HG03521 (cell line): Measurements from ENCODE around the gene CASP10.
"Not testable (repeated sequence)": the region's sequence is repeated elsewhere in the genome, so short reads cannot be mapped to it uniquely, and the experiment has no call there.

Experiments used
- ATAC-seq: cut with Tn5 transposase; IDR thresholded peaks from one replicate; pipeline ENCODE4 v1.9.1; 2021; ENCODE audit warnings: mild to moderate bottlenecking, moderate library complexity; ENCODE audit not compliant: unreplicated experiment

Gene CASP10

GRCh38 chr2:201182650-201183364, at the start of gene CASP10:
Gene CASP10, plus strand, starts transcription at chr2:201183141. Its CDS starts 2,637 bp downstream, at chr2:201185778.
- ATAC-seq = peak; percentile 75

- no peak for ATAC-seq
These were observed 47.6 kb upstream of the CASP10 start for GRCh38 chr2:201135386-201135785.

GRCh38 chr2:201136889-201137321, 46.0 kb upstream of the CASP10 start:
- no peak for ATAC-seq

GRCh38 chr2:201137505-201138400, 45.2 kb upstream of the CASP10 start:
- ATAC-seq = no peak

GRCh38 chr2:201138401-201138970, 44.5 kb upstream of the CASP10 start:
- ATAC-seq = no peak

GRCh38 chr2:201138986-201139781, 43.8 kb upstream of the CASP10 start:
- not testable (repeated sequence) for ATAC-seq

- no peak for ATAC-seq
These were observed 42.9 kb upstream of the CASP10 start for GRCh38 chr2:201139836-201140604.

- ATAC-seq = no peak
These were observed 38.6 kb upstream of the CASP10 start for GRCh38 chr2:201144101-201145051.

- no peak for ATAC-seq
These were observed 34.4 kb upstream of the CASP10 start for GRCh38 chr2:201148434-201148990.

- no peak for ATAC-seq
These were observed 33.7 kb upstream of the CASP10 start for GRCh38 chr2:201149064-201149820.

- ATAC-seq = not testable (repeated sequence)
These were observed 33.1 kb upstream of the CASP10 start for GRCh38 chr2:201149821-201150165.

- ATAC-seq = no peak
These were observed 32.4 kb upstream of the CASP10 start for GRCh38 chr2:201150454-201151020.

- ATAC-seq = peak; percentile 73
These were observed 31.6 kb upstream of the CASP10 start for GRCh38 chr2:201151127-201151981.

GRCh38 chr2:201152517-201152916, 30.4 kb upstream of the CASP10 start:
- ATAC-seq = no peak

- ATAC-seq = no peak
These were observed 29.7 kb upstream of the CASP10 start for GRCh38 chr2:201152999-201153815.
